ENCODE data around the gene MTMR8. TPM values are rescaled to one million over a fixed set of nuclear protein-coding genes. Genes with fewer than 3 reads are reported as not detected.
A peak's percentile ranks its signal among the peaks of the same experiment; 100 is the strongest.
"Not testable (repeated sequence)": the region's sequence is repeated elsewhere in the genome, so short reads cannot be mapped to it uniquely, and the experiment has no call there.

Gene MTMR8
- total RNA-seq, result 13.0 TPM

DNA sequence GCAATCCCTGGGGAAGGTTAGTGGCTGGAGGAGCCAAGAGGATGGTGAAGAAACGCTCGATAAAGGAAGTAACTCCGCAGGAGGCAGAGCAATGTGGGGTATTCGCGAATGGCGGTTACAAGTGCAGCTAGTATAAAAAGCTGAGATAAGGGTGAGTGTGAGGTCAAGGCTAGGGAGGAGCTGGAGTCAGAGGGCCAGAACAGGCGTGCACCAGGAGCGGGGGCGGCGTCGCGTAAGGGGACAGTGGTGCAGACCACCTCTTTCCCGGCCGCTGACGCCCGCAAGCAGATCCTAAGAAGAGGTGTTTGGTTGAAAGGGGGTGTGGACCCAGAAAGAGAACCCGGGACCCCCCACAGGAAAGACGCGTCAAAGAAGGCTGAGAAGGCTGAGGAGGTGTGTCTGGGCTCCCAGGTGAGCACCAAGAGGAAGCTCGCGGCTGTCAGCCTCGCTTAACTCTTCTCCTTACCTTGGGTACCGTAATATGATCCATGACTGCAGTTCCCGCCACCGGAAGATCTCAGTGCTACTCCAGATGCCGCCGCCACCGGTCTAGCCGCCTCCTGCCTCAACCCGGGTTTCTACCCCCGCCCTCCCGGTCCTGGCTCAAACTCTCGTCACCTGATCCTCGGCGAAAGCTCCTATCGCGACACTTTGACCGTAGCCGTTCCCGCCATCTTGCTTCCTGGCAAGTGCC lies at the start of gene MTMR8:
MTMR8 (minus strand) TSS at position 579 of the 694 bp plus-strand sequence; CDS start at position 490, 89 bp downstream.
- DNase-seq (ENCODE audit: low spot score), result peak; percentile 83

DNA sequence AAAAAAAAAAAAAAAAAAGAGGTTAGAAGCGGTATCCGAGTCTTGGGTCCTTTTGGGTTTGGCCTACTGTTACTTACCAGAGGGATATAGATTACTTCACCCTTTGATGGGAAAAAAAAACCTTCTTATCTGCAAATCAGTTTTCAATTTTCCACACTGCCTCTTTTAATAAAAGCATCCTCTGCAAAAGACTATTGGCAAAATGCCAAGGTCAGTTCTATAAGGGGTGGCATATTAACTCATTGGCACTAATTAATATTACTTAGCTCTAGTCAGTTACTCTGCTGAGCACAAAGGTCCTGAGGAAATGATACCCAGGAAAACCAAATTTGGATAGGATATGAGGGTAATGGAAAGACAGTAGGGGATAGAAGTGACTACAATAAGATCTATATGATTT lies 44.3 kb upstream of the MTMR8 start:
- no peak for DNase-seq (ENCODE audit: low spot score)

DNA sequence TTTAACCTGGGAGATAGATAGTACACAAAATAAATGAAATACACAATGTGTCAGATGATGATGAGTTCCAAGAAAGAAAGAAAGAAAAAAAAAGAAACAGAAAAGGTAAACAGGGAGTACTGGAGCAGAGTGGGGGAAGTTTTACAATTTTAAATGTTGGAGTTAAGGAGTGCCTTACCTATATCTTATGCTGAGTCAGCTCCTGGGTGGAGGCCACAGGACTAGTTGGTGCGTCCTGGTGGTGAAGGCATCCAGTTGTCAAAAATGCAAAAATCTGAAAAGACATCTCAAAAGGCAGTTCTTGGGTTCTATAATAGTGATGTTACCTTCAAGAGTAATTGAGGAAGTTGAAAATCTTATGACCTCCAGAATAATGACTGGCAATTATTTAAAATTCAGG lies 42.4 kb upstream of the MTMR8 start:
- DNase-seq (ENCODE audit: low spot score), result no peak

DNA sequence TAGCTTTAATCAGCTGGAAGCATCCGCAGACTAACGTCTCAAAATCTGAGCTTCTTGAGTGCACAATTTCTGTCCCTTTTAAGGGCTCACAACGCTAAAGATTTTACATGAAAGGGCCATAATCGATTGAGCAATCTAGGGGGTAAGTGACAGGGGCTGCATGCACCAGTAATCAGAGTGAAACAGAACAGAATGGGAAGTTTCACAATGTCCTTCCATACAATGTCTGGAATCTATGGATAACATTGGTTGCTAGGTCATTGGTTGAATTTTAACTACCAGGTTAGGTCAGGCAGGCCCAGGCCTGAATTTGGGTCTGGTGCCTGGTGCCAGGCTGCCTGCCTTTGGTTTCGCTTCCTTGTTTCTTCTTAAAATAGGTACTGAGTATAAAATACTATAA lies 42.0 kb upstream of the MTMR8 start:
- no peak for DNase-seq (ENCODE audit: low spot score)

DNA sequence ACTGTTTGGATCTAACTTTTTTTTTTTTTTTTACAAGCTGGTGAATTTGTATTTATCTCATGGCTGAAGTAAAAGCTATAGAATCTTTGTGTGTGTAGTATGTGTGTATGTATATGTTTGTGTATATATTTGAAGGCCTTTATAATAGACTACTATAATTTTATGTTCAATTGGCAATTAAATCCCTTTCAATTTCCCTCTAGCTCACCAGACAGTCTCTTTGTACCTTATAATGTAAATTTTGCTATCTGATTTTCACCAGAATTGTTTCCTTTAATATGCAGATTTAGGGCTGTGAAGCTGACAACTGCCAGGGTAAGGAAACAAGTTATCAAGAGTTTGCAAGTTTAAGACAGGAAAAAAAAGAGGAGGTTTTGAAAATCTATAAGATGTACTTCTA lies 33.1 kb upstream of the MTMR8 start:
- no peak for DNase-seq (ENCODE audit: low spot score)

DNA sequence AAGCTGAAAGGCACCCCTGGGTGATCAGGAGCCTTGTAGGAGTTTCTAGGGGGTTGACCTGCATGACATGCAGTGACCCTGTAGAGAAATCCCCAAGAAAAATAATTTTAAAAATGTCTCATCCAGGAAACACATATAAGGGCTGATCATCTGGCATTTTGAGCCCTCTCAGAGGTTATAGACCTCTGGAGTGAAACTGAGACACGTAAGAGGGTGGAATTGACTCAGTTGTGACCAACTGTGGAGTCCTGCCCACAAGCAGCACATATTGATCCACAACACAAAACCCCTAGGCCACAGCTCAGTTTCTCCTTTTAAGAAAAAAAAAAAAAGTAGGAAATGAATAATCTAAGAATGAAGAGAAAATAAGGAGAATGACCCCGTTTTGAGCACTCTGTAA lies 32.5 kb upstream of the MTMR8 start:
- no peak for DNase-seq (ENCODE audit: low spot score)

DNA sequence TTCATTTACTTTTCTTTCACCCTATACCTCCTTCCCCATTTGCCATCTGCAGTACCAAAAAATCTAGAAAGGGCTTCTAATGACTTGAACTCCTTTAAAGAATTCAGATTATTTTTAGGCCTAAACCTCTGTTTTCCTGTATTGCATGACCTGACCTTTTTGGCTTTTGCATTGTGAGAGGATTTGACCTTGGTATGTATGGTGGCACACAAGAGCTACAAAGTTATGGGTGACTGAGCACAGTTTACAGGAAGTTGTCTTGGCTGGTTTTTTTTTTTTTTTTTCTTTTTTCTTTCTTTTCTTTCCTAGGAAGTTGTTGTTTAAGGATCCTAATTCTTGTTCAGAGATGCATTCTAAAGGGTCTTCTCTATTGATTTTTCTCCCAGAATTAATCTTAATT lies 32.0 kb upstream of the MTMR8 start:
- no peak for DNase-seq (ENCODE audit: low spot score)

DNA sequence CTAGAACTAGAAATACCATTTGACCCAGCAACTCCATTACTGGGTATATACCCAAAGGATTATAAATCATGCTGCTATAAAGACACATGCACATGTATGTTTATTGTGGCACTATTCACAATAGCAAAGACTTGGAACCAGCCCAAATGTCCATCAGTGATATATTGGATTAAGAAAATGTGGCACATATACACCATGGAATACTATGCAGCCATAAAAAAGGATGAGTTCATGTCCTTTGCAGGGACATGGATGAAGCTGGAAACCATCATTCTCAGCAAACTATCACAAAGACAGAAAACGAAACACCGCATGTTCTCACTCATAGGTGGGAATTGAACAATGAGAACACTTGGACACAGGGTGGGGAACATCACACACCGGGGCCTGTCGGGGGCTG lies 14.5 kb upstream of the MTMR8 start:
- not testable (repeated sequence) for DNase-seq (ENCODE audit: low spot score)

DNA sequence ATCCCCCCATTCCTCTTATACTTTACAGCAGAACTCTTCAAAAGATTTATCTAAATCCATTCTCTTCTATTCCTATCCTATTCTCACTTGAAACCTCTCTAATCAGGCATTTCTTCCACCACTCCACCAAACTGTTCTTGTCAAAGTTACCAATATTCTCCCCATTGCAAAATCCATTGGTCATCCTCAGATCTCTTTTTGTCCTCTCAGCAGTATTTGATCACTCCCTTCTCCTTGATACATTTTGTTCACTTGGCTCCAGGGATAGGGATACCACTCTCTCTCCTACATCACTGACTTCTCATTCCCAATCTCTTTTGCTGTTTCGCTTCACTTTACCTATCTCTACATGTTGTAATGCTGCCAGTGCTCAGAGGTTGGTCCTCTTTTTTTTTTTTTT lies 2.8 kb upstream of the MTMR8 start:
- DNase-seq (ENCODE audit: low spot score), result no peak

DNA sequence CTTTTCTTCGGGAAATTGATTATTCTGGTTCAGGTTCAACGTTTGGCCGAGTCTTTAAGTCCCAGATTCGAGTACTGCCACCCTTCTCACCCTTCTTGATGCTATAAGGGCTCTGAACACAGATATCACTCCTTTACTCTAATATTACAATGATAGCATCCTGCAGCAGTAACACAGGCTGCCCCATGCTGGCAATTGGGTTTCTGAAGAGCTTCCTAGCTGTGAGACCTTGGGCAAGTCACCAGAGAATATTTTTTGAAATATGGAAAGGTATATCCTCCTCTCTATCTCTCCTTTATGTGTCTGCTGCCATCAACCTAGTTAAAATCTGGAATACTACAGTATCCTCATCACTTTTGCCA lies 297 bp upstream of the MTMR8 start:
- no peak for DNase-seq (ENCODE audit: low spot score)

DNA sequence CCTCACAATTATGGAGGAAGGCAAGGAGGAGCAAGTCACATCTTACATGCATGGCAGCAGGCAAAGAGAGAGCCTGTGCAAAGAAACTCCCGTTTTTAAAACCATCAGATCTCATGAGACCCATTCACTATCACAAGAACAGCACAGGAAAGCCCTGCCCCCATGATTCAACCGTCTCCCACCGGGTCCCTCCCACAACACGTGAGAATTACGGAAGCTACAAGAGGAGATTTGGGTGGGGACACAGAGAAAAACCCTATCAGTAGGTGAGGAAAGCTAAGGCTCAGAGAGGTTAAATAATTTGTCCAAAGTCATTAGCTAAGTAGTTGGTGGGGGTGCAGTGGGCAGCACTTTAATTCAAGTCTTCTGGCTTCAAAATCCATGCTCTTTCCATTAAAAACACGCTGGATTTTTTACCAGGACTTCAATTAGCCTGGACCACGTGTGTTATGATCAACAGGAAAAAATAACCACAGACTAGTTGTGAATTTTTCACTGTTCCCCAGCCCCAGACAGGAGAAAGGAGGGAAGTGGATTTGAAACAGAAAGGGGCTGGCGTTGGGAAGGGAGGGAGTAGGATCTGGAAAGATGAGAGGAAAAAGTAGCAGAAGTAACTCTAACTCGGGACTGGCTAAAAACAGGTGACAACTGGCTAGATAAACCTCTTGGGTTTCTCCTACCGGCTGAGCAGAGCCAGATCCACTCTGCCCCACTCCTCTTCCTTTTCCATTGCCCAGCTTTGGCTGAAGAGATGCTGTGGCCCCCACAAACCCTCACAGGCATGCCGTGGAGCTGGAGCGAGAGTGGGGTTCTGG lies 986 bp downstream of the MTMR8 start:
- DNase-seq (ENCODE audit: low spot score), result no peak

DNA sequence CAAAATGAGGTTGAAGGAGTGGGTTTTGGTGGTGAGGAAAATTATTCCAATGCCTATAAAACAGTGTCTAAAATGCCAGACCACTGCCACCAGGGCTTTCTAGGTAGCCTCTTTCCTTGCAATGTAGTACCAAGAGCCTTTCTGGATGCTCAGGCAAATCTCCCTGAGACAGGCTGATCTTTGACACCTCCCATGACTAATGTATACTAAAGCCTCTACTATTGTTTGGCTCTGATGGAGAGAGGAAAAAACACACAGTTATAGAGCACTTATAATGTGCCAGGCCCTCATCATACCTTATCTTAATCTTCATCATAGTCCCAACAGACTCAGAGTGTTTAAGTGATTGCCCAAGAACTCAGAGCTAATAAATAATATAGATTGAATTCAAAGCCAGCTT lies 5.8 kb downstream of the MTMR8 start:
- DNase-seq (ENCODE audit: low spot score), result no peak

DNA sequence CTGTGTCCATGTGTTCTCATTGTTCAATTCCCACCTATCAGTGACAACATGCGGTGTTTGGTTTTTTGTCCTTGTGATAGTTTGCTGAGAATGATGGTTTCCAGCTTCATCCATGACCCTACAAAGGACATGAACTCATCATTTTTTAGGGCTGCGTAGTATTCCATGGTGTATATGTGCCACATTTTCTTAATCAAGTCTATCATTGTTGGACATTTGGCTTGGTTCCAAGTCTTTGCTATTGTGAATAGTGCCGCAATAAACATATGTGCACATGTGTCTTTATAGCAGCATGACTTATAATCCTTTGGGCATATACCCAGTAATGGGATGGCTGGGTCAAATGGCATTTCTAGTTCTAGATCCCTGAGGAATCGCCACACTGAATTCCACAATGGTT lies 14.5 kb downstream of the MTMR8 start:
- DNase-seq (ENCODE audit: low spot score), result not testable (repeated sequence)

DNA sequence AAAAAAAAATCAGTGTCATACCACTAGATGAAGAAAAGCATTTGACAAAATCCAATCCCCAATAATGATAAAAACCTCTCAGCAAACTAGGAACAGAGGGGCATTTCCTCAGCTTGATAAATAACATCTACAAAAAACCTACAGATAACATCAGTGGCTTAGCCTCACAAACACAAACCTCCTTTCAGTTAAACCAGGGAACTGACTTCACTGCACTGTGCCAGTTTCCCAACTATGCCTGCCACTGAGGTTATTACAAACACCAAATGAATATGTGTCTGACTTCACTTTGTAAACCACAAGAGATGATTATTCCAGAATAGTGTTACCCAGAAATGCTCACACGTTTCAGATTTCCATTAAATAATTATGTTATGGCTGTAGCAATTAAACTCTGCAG lies 15.3 kb downstream of the MTMR8 start:
- no peak for DNase-seq (ENCODE audit: low spot score)

DNA sequence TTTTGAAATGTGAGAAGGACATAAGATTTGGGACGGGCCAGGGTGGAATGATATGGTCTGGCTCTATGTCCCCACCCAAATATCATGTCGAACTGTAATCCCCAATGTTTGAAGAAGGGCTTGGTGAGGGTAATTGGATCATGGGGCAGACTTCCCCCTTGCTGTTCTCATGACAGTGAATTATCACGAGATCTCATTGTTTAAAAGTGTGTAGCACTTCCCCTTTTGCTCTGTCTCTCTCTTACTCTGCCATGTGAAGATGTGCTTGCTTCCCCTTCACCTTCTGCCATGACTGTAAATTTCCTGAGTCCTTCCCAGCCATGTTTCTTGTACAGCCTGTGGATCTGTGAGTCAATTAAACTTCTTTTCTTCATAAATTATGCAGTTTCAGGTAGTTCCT lies 17.5 kb downstream of the MTMR8 start:
- DNase-seq (ENCODE audit: low spot score), result no peak

DNA sequence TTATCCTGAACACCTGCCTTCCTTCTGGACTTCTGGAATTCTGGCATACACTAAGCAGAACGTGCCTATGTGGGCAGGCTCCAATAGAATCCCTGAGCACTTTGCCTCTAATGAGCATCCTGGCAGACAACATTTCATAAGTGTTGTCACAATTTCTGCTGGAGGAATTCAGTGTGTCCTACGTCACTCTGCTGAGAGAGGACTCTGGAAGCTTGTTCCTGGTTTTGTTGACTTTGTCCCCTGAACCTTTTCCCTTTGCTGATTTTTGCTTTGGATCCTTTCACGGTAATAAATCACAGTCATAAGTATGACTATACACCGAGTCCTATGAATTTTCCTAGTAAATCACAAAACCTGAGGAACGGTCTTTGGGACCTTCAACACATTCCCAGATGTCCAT lies 43.2 kb downstream of the MTMR8 start:
- no peak for DNase-seq (ENCODE audit: low spot score)

DNA sequence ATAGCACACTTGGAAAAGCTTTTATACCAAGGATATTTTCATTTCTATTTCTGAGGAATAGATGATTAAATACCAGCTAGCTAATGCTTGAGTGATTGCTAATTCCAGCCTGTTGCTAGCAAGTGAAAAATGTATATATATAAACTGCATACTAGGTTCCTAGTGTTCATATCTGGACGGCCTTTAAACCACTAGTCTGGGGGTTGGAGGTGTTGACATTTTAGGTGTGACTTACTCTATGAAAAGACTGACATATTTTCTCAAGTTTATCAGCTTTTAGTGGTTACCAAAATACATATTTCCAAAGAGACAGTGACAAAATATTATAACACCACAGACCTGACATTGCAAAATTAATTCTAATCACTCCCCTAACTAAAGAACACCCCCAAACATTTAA lies 44.7 kb downstream of the MTMR8 start:
- no peak for DNase-seq (ENCODE audit: low spot score)

DNA sequence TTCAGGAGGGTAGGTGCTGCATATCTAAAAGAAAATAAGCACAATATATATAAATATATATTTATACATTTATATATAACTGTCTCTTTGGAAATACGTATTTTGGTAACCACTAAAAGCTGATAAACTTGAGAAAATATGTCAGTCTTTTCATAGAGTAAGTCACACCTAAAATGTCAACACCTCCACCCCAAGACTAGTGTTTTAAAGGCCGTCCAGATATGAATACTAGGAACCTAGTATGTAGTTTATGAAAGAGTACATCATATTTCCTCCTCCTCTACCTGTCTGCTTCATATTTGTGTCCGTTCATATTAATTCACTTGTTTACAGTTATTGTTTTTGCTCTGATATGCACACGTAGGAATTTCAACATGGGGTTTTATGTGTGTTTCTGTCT lies 45.2 kb downstream of the MTMR8 start:
- DNase-seq (ENCODE audit: low spot score), result no peak

DNA sequence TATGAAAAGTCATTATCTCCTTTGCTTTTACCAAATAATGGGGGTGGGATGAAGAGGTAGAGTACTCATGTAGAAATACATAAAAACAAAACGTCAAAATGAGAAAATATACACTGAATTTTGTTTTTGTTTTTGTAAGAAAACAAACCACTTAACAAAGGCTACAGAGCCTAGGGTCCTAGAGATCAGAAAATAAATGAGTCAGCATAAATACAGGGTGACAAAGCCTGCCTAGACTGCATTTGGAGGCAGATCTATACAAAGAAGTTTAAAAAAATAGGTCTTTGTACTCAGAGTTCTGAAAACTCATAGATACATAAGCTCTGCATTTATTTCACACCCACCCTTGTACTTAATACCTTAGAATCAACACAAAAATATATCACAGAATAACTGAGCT lies 52.4 kb downstream of the MTMR8 start:
- DNase-seq (ENCODE audit: low spot score), result no peak

DNA sequence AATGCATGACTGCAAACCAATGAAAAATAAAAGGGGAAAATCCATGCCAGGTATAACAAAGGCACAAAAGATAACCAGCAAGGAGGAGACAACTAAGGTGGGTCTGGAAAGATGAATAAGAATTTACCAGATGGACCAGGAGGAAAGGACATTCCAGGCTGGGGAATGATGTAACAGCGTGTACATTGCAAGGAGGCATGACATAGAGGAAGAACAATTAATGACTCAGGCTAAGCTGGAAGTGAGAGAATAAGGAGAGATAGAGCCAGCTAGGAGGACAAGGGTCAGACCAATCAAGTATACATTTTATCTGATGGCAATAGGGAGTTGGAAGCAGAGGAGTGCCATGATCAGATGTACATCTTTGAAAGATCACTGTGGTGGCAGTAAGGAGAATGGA lies 57.0 kb downstream of the MTMR8 start:
- DNase-seq (ENCODE audit: low spot score), result no peak

DNA sequence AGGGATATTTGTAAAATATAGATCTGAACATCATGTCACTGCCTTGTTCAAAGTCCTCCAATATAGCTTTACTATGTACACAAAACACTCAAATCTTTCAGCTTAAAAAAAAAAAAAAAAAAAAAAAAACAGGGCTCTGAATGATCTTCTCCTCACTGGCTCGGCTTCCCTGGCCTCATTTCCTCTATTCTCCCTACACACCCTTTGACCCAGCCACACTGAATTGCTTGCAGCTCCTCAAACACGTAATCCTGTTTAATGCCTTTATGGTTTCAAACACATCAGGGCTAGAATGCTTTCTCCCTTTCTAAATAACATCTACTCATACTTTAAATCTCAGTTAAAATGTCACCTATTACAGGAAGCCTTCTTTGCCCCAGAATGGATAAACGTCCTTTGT lies 60.8 kb downstream of the MTMR8 start:
- DNase-seq (ENCODE audit: low spot score), result no peak

DNA sequence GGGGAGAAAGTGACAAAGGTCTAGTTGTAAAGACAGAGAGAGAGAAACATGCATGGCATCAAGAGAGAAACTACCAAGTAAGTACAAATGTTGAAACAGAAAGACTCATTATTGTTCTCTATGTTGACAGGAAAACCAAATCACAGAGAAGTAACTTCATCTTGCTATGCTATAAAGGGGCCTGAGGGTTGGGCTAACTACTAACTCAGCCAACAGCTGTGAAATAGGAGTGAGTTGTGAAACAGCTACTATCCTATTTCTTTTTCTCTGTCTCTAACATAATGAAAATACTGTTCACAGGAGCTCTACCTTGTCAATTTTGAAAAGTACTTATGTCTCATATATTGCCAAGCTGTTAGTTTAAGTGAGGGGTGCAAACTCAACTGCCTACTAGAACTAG lies 65.0 kb downstream of the MTMR8 start:
- DNase-seq (ENCODE audit: low spot score), result no peak

DNA sequence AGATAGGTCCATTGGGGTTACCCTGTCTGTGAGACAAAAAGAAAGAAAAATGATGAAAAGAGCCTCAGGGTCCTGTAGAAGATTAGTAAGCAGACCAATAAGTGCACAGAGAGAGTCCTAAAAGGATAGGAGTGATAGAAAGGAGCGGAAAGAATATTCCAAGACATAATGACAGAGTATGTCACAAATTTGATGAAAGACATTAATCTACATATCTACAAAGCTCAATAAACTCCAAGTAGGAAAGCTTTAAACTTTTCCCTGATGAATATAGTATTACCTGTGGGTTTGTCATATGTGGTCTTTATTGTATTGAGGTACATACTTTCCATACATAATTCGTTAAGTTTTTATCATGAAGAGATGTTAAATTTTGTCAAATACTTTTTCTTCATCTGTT lies 73.7 kb downstream of the MTMR8 start:
- DNase-seq (ENCODE audit: low spot score), result no peak

DNA sequence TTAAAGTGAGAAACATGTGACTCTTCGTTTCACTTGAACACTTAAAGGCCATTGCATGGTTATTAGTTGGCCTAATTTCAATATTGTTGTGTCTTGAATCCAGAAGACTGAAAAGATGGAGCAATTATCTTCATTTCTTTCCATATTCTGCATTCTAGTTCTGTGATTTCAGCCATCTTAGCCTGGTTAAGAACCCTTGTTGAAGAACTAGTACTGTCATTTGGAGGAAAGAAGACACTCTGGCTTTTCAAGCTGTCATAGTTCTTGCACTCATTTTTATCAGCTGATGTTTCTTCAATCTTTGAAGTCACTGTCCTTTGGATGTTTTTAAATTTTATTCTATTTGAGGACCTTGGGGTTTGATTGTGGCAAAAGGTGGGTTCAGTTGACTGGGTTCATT lies 81.6 kb downstream of the MTMR8 start:
- DNase-seq (ENCODE audit: low spot score), result no peak
